Globus pallidus (tissue), 1 donor: ENCODE measurements around the gene FAM163A.
"Not testable (repeated sequence)": the region's sequence is repeated elsewhere in the genome, so short reads cannot be mapped to it uniquely, and the experiment has no call there.

Experiments
- DNase-seq: peaks from one replicate; pipeline ENCODE4 v3.0.0-alpha.2; 2015; ENCODE audit warnings: low spot score

FAM163A gene

DNA sequence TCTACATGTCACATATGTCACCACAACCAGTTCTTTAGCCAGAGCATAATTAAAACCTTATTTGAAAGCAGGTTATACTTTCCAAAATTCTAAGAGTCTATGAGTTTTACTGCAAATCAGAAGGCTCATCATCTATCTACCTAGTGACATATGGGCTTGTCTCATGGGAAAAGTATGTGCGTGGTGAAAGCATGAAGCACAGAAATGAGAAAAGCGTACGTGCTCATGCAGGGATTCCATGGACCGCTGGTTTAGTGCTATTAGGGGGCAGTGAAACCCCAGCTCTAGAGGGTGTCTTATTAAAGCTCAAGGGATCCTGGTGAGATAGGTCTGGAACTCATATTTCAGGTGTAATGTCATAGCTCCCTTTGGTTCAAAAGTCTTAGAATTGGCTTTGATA, 50.2 kb downstream of the FAM163A start:
- no peak for DNase-seq

DNA sequence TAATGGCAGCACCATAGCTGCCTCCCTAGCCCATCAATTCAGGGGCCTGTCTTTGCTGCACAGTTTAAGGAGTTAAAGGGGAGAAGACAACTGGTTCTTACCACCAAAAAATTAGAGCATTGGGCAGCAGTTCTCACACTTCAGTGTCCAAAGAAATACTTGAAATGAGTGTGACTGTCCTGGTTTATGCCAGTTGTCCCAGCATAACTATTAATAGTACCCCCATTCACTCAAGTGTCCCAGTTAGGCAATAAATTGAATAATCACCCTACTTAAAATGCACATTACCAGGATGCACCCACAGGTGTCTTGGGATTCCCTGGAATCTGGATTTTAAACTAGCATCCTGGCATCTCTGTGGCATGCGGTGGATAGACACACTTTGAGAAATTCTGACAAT, 51.1 kb downstream of the FAM163A start:
- no peak for DNase-seq

DNA sequence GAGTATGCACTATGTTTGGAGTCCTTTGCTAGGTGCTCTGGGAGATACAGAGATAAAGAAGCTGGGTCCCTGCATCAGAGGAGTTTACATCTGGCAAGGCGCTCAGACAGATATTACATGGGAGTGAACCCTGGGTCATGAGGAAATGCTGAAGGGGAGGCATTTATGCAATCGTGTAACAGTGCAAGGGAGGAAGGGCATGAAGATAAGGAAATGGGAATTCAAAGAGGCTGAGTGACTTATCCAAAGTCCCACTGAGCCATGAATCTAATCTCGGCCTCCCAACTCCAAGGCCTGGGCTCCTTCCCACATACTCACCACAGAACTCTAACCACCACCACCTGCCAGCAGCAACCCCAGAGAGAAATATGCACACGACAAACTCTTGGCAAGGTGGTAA, 51.6 kb downstream of the FAM163A start:
- DNase-seq = no peak

DNA sequence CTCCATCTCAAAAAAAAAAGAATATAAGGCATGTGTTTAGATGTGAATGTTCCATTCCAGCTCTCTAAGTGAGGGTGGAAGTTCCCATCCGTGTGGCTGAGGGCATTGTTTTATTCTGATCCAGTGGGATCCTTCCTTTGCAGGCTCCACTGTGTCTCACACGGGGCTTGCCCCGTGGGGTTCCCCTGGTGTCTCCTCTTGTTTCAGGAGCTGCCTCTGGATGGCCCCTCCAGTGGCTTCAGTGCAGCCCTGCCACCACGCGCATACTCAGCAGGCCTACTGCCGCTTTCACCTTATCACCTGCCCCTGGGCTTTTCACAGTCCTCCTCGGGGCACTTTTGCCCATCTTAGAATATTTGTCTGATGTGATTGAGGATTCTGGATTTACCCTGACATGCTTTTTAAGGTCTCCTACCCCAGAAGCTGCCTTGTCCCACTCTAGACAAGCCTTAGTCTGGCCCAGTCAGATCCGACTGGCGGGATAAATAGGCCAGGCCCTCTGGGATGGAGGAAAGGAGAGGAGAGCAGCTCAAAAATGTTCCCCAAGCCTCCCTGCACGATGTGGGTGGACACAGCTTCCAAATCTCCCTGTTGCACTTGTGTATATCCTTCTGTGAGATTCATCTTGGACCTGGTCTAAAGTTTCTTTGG, 55.2 kb downstream of the FAM163A start:
- no peak for DNase-seq

DNA sequence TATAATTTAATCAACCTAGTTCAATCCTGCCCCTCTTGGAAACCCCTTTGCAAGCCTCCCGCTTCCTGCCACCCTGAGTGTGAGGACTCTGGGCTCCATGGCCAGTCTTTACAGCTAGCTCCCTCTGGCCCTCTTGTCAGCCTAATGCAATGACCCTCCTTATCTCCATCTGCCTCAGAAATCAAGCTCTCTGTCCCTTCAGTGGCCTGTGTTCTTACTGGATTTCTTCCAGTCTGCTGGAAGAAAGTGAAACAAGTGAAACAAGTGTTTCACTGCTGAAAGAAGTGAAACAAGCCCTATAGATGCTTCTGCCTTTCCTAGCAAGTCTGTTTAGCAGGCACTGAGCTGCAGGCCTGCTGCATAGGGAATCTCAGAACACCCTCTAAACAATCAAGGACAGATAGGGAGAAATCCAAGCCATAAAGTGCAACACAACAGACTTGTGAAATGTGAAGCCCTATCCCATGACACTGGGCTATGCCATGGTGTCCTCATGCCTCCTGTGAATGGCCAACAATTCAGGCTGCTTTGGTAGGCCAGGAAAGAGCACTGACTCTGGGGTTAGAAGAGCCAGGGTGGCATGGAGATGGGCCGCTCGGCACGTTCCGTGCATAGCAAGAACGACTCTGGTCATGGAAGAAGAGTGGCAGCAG, 55.9 kb downstream of the FAM163A start:
- no peak for DNase-seq

DNA sequence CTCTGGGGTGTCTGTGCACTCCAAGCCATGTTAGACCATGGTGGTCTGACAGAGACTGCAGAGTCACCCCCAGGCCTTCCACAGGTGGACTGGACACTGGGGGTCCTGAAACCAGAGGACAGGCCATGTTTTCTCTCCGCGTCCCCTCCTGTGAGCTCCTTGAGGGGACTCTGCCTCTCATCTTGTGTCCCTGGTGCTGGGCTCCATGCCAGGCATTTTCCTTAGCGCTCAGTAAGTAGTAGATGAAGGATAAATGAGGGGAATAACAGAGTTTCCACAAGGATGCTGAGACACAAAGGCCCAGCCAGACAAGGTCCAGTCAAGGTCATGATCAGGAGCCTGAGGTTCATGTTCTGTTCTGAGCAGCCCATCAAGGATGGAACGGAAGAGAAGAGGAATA, 57.4 kb downstream of the FAM163A start:
- no peak for DNase-seq

DNA sequence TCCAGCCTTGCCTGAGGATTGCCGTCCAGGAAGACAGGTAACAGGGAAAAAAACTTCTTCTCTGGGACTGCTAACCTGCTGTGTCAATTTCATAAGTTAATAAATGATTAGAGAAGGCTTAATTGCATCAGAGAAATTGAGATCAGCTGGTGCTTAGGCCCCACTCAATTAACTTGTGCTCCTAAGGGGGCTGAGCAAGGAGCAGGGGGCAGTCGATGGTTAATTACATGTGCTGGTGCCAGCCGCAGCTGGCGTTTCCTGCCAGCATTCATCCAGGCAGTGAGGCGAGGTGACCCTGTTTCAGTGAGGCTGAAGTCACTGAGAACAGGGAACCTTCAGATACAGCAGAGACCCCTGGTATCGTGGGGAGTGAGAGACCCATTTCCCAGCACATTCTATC, 60.0 kb downstream of the FAM163A start:
- DNase-seq = no peak

DNA sequence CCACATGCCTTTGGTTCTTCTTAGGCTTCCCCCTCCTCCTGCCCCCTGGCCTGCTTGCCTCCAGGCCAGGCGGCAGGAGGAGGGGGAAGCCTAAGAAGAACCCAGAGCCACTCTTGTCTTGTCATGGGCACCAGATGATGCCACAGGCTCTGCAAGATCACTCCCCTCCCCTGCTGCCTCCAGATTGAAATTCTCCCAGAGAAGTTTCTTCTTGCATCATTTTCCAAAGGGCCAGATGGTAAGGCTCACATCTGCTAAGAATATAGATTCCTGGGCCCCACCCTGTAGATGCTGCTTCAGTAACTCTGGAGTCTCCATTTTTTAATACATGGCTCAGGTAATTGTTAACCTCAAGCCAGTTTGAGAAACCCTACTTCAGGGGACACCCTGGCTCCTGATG, 60.8 kb downstream of the FAM163A start:
- no peak for DNase-seq

DNA sequence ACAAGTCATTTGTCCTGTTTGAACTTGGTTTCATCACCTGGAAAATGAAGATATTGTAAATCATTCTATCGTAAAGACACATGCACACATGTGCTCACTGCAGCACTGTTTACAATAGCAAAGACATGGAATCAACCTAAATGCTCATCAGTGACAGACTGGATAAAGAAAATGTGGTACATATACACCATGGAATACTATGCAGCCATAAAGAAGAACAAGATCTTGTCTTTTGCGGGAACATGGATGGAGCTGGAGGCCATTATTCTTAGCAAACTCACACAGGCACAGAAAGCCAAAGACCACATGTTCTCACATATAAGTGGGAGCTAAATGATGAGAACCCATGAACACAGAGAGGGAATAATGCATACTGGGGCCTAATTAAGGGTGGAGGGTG, 61.3 kb downstream of the FAM163A start:
- not testable (repeated sequence) for DNase-seq

DNA sequence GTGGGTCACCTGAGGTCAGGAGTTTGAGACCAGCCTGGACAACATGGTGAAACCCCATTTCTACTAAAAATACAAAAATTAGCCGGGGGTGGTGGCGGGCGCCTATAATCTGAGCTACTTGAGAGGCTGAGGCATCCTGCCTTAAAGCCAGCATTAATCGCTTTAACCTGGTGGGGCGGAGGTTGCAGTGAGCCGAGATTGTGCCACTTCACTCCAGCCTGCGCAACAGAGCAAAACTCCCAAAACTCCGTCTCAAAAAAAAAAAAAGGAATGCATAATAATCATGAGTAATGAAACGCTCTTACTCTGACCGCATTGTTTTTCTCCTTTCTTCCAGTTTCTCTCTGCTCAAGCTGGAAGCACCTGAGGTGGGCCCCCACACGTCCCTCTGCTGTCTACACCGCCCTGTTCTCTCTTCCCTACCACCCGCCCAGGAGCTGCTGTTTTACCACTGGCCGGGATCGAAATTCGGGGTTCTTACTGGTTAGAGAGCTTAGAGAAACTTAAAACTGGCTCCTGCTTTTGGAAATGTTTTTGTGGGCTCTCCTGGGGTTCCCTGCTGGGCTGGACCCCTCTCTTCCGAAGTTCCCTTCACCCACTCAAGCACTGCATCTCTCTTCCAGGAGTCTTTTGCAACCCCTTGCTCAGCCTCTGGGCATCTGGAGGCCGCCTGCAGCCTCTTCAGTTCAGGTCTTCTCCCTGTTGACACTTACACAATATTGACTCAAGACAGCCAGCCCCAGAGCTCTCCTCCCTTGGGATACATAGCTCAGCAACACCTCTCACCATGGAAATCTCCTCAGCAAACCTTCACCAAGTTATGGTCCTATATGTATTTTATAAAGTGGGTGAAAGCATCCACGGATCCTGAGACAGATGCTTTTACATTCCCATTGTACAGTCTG, 62.5 kb downstream of the FAM163A start:
- no peak for DNase-seq

DNA sequence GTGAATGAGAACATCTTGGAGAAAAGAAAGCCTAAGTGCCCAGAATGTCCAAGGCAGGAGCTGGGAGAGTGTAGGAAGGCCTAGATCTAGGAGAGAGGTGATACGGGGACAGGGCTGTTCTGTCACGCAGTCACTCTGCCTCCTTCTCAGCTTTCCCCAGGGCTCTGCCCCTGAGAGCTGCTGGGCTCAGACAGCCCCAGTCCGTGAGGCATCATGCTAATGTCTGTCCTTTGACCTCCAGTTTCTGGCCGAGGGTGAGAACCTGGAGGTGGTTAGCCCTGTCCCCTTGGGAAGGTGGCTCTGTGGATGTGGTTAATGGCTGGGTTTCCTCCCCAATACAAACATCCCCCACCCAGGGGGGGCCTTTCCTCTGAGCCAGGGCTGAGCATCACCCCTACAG, 63.2 kb downstream of the FAM163A start:
- DNase-seq = no peak

DNA sequence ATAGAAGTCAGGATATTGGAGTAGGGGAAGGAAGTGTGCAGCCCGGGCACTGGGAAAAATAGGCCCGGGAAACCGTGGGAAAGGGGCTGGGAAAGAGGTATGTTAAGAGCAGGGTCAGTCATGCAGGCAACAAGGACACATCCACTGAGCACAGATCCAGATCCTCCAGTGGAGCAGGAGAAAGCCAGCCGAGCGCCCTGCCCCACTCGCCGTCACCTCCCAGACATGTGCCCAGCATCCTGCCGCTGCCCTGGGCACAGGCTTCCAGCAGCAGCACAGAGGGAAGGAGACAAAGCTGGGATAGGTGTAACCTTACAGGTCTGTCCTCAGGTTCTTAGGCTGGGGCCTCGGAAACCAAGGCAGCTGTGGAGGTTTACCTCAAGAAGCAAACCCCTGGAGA, 64.2 kb downstream of the FAM163A start:
- DNase-seq = no peak

DNA sequence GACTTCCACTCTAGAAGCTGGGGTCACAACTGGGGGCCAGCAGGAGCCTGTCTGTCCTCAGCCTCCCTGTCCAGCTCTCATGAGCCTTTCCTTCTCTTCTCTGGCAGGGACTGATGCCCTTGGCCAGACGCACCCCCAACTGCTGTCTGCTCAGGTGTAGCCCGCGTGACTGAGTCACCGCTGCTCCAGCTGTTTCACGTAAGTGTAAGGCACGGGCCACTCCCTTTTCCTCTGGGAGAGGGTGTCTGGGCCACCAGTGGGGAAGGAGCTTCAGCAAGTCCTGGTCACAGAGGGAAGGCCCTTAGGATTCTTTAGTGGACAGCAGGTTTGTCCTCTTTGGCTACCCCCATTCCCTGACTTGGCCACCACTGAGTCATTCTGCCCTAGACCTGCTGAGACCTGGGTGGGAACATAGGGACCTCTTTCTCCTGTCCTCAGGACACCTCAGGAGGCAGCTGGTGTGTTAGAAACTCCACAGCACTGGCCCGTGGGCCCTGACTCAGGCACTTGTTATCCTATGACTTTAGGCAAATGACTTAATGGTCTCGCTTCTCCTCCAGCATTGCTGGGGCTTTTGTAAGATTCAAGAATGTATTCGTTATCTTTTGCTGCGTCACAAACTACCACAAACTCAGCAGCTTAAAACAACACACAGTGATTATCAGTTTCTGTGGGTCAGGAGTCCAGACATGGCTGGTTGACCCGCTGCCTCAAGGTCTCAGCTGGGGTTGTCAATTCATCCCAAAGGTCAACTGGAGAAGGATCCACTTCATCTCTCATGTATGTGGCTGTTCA, 64.8 kb downstream of the FAM163A start:
- no peak for DNase-seq

DNA sequence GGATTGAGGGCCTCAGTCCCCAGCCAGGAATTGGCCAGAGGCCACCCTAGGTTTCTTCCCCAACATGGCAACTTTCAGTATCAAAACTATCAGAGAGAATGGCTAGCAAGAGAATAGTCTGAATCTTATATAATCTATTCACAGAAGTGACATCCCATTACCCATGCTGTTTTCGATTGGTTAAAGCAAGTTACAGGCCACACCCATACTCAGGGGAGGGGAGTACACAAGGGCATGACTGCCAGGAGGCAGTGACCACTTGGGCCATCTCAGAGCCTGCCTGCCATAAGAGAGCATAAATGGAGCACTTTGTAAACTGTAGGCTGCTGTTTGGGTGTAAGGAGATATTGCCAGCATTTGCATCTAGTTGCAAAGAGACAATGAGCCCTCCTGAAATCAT, 65.4 kb downstream of the FAM163A start:
- no peak for DNase-seq

DNA sequence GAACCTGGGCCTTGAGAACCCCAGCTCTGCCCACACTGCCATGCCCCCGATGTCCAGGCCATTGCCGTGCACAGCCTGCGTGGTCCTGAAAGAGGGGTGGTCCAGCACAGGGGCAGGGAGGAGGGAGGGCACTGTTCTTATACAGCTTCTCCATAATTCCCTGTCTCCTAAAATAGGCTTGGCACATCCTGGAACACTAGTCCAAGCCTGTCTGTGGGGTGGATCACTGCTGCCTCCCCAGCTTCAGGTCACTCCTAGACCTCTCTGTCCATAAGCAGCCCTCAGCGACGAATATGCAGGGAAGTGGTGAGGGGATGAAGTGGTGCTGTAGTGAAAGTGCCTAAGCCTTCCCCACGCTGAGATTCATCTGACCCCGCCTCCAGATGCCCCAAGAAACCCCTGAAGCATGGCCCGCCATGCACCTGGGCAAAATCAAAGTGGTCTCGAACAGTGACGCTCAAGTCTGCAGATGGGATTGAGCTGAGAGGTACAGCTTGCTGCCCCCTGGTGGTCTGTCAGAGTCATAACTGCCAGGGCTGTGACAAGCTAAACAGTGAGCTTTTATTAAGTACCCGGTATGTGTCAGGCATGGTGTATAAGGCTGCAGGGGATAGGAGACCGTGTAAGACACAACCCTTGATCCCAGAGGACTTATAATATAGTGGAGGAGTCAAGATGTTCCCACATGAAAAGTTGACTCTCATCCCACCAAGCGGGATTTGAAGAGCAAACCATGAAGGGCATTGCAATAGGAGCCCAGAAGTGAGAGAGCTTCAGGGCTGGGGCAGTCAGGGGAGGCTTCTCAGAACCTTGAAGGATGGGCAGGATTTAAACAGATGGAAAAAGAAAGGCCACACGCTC, 66.6 kb downstream of the FAM163A start:
- DNase-seq = peak; percentile 73

DNA sequence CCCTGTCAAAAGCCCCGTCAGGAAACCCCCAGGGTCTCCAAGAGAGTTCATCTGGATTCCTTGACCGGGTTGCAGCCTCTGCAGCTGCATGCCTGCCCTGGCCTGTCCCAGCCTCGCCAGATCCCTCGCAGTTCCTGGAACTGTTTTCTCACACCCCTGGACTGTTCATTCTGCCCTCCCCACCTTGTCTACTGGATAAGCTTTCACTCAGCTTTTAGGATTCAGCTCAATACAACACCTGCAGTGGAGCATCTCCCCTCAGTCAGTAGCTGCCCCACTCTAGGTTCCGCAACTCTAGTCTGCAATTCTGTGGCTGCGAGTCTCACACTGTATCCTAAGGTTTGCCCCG, 67.2 kb downstream of the FAM163A start:
- no peak for DNase-seq

DNA sequence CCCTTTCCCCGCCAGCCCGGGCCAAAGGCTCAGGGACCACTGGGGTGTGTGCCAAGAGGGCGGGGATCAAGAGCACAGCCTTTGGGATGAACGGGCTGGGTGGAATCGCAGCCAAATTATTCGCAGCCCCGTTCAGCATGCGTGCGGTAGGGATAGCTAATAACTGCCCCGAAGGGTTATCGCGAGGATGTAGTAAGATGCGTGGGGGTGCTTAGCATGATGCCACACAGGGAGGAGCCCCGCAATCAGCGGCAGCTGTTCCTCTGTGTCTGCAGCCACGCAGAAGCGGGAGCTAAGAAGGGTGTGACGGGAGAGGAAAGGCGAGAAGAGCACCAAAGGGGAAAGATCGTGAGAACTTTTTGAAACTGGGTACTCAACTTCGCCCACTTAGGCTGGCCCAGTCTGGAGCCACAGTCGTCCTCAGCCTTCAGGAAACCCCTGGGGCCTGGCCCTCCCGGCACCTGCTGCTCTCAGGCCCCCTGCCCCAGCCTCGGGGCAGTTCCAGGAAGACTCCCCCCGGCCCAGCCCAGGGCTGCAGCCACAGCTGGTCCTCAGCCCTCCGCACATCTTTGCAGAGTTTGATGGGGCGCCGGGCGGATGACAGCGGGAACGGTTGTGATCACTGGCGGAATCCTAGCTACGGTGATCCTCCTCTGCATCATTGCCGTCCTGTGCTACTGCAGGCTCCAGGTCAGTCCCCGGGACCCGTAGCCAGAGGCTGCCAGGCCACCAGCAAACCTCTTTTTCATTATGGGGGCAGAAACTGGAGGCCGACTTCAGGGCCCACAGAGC, 69.6 kb downstream of the FAM163A start:
- no peak for DNase-seq

DNA sequence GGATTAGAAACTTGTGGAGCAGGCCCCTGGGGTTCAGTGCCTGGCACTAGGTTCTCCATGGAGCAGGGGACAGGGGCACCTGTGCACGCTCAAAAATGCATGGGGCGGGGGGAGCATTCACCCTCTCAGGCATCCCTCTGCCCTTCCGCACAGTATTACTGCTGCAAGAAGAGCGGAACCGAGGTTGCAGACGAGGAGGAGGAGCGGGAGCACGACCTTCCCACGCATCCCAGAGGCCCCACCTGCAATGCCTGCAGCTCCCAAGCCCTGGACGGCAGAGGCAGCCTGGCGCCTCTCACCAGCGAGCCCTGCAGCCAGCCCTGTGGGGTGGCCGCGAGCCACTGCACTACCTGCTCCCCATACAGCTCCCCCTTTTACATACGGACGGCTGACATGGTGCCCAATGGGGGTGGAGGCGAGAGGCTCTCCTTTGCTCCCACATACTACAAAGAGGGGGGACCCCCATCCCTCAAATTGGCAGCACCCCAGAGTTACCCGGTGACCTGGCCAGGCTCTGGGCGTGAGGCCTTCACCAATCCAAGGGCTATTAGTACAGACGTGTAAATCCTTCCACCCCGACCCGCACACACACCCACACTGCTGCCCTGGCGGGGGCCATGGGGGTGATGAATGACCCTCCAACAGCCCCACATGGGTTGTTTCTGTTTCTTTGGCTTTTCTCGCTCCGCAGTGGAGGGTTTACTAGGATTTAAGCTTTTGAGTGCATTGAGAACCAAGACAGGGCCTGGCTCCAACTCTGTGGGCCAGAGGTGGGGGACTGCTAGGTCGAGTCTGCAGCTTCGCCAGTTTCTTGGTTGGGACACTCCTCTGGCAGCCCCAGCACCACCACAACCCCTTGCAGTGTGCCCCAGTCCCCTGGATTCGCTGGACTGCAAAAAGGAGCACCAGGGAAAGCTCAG, 70.8 kb downstream of the FAM163A start:
- DNase-seq = no peak

DNA sequence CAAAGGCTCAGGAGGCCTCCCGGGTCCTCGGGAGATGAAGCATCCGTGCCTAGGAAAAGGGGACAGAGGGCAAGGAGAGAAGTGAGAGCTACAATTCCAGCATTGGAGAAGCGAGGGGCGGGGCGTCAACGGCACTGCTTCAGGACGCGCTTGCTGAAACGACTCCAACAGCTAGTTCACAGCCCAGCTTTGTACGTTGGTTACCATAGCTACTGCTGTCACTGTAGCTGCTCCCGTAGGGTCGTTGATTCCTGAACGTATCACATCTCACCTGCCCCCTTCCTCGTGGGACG, 71.4 kb downstream of the FAM163A start:
- no peak for DNase-seq

DNA sequence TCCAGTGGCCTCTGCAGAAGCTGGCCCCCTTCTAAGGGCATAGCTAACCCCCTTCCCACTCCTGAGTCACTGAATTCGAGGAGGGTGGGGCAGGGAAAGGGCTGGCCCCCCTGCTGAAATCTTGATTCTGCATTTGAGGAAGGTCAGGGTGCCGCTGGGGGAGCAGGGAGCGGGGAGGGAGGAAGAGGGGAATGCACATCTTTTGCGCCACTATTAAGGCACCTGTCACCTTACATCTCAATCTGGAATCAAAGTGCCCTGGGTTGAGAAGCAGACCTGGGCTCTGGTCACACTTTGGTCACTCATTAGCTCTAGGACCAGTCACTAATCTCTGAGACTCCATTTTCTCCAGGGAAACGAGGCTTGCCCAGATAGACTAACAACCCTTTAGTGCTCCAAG, 72.5 kb downstream of the FAM163A start:
- no peak for DNase-seq
